K562 (cell line): ENCODE results near the gene PPL. TPM values are rescaled to one million over a fixed set of nuclear protein-coding genes. Genes with fewer than 3 reads are reported as not detected.
A peak's percentile ranks its signal among the peaks of the same experiment; 100 is the strongest.

Experiments used
- DACH1 ChIP-seq: fragments of 450-650 bp; IDR thresholded peaks from 2 replicates; pipeline ENCODE4 v1.6.1; 2018; ENCODE audit not compliant: partially characterized antibody
- HCFC1 ChIP-seq: IDR thresholded peaks from 2 replicates; pipeline ENCODE4 v1.6.1; 2012; ENCODE audit warnings: low read depth, low read length, improper control_type of control experiment
- NELFE ChIP-seq: IDR thresholded peaks from 2 replicates; pipeline ENCODE4 v1.6.1; 2011; ENCODE audit warnings: mild to moderate bottlenecking; ENCODE audit not compliant: insufficient read depth, insufficient read length
- PHB ChIP-seq: fragments of 250-450 bp; sonication (Bioruptor Pico); IDR thresholded peaks from 2 replicates; pipeline ENCODE4 v1.5.0; 2021
- RFX1 ChIP-seq: fragments of 450-650 bp; IDR thresholded peaks from 2 replicates; pipeline ENCODE4 v1.6.1; 2016; ENCODE audit warnings: mild to moderate bottlenecking, moderate library complexity
- SNIP1 ChIP-seq: fragments of 450-650 bp; IDR thresholded peaks from 2 replicates; pipeline ENCODE4 v1.7.1; 2017; ENCODE audit warnings: low read depth, mild to moderate bottlenecking
- SREBF2 ChIP-seq: sonication (generic); formaldehyde crosslinking; IDR thresholded peaks from 2 replicates; pipeline ENCODE4 v1.4.0; 2020; ENCODE audit warnings: mild to moderate bottlenecking, missing genetic modification reagents
- TARDBP ChIP-seq: fragments of 450-650 bp; IDR thresholded peaks from 2 replicates; pipeline ENCODE4 v1.6.1; 2016
- ZBTB17 ChIP-seq: fragments of 450-650 bp; formaldehyde crosslinking; IDR thresholded peaks from 2 replicates; pipeline ENCODE4 v1.4.0; 2020; ENCODE audit warnings: mild to moderate bottlenecking
- ZC3H4 ChIP-seq: sonication (generic); formaldehyde crosslinking; IDR thresholded peaks from 2 replicates; pipeline ENCODE4 v1.9.0; 2021; ENCODE audit warnings: missing genetic modification reagents, borderline replicate concordance
- ZNF24 ChIP-seq: fragments of 450-650 bp; IDR thresholded peaks from 2 replicates; pipeline ENCODE4 v1.6.1; 2016
- ZNF408 ChIP-seq: fragments of 250-450 bp; sonication (Bioruptor Pico); IDR thresholded peaks from 2 replicates; pipeline ENCODE4 v1.4.0; 2020; ENCODE audit warnings: low read depth, mild to moderate bottlenecking, moderate library complexity
- ZNF41 ChIP-seq: fragments of 250-450 bp; sonication (Bioruptor Pico); conservative IDR thresholded peaks from 2 replicates; pipeline ENCODE4 v1.4.0; 2020; ENCODE audit warnings: mild to moderate bottlenecking
- polyA plus RNA-seq, 8 experiments: library from polyadenylated mRNA; depleted of rRNA in 4 of 8; stranded (reverse) in 5 of 8; unstranded in 3 of 8; fragments of >200 nt; fragmentation: Nextera tagmentation in 2 of 8; fragmentation: Illumina TruSeq in 1 of 8; extraction: Ambion mirVana in 2 of 8; extraction: Trizol in 1 of 8; gene quantifications; 2 replicates each; pipeline versions ENCODE4 v1.2.1 to v1.2.3, GENCODE V29; 2011 to 2014; ENCODE audit warnings: inconsistent platforms in 1 of 8, missing spikeins in 1 of 8
- total RNA-seq, 7 experiments: library from RNA; depleted of rRNA in 6 of 7; stranded (reverse); fragments of >200 nt in 6 of 7; fragmentation: Illumina TruSeq in 2 of 7; extraction: Trizol in 2 of 7; gene quantifications; 2 replicates each; pipeline versions ENCODE4 v1.2.1 to v1.2.3, GENCODE V29; 2011 to 2021; ENCODE audit warnings: low replicate concordance in 1 of 7
- TF ChIP-seq, protein P1 (sequence below), 2 experiments: fragments of 450-650 bp in 1 of 2; sonication (generic) in 1 of 2; formaldehyde crosslinking in 1 of 2; IDR thresholded peaks; 2 replicates each; pipeline versions ENCODE4 v1.7.1 to v1.9.0; 2016 to 2022; ENCODE audit warnings: inconsistent platforms in 1 of 2, mild to moderate bottlenecking in 1 of 2, missing genetic modification reagents in 1 of 2
- TF ChIP-seq, protein P2 (sequence below), 3 experiments: IDR thresholded peaks in 2 of 3; conservative IDR thresholded peaks in 1 of 3; 2 replicates each; pipeline ENCODE4 v1.5.1; 2011 to 2012; ENCODE audit warnings: low read length in 3 of 3, mild to moderate bottlenecking in 3 of 3, control low read depth in 2 of 3, improper control_type of control experiment in 1 of 3, inconsistent platforms in 1 of 3, low read depth in 1 of 3, mixed read lengths in 1 of 3, moderate library complexity in 1 of 3; ENCODE audit not compliant: insufficient read depth in 2 of 3
- TF ChIP-seq, protein P3 (sequence below): fragments of 250-450 bp; sonication (Bioruptor Pico); IDR thresholded peaks from 2 replicates; pipeline ENCODE4 v1.4.0; 2020; ENCODE audit warnings: mild to moderate bottlenecking

Gene PPL
- total and polyA plus RNA-seq, 9 of the 15 experiments (the other 6 are each of a cell fraction or from before 2014, with no cell fraction given): 0.01 to 0.15 (median 0.07) TPM; not detected in 3

DNA sequence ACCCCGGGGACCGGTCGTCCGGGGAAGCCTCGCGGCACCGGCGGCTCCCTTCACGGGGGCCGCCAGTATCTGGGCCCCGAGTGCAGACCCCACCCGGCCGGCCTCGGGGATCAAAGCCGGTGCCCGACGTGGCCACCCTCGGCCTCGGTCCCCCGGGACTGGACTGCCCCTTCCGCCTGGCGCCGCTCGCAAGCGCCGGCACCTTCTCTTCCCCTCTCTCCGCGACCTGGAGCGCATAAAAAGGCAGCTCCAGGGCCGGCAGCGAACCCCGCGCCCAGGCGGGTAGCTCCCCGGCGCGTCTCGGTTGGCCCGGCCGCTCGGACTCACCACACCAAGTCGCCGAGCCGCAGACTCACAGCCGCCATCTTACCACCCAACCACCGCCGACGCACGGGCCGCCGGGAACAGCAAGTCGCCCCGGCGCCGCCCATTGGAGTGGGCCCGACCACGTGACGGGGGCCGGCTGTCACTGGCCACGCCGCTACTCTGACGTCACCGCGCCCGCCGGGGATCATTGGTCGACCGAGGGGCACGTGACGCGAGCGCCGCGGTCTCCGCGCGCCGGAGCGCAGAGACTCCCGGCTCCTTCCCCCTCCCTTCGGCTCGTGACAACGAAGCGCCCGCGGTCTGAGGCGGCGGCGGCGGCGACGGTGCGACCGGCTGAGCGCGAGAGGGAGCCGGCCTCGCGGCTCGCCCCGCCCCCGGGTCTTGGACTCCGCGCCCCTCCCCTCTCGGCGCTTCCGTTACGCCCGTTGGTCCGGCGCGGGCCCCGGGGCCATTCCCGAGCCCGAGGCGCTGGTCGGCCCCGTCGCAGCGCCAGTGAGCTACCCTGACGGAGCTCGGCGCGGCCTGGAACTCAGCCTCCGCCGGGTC, 89.8 kb downstream of the PPL start, which contains the start of the genes GLYR1 and UBN1 (continued):
- TF ChIP-seq, protein P1, sequence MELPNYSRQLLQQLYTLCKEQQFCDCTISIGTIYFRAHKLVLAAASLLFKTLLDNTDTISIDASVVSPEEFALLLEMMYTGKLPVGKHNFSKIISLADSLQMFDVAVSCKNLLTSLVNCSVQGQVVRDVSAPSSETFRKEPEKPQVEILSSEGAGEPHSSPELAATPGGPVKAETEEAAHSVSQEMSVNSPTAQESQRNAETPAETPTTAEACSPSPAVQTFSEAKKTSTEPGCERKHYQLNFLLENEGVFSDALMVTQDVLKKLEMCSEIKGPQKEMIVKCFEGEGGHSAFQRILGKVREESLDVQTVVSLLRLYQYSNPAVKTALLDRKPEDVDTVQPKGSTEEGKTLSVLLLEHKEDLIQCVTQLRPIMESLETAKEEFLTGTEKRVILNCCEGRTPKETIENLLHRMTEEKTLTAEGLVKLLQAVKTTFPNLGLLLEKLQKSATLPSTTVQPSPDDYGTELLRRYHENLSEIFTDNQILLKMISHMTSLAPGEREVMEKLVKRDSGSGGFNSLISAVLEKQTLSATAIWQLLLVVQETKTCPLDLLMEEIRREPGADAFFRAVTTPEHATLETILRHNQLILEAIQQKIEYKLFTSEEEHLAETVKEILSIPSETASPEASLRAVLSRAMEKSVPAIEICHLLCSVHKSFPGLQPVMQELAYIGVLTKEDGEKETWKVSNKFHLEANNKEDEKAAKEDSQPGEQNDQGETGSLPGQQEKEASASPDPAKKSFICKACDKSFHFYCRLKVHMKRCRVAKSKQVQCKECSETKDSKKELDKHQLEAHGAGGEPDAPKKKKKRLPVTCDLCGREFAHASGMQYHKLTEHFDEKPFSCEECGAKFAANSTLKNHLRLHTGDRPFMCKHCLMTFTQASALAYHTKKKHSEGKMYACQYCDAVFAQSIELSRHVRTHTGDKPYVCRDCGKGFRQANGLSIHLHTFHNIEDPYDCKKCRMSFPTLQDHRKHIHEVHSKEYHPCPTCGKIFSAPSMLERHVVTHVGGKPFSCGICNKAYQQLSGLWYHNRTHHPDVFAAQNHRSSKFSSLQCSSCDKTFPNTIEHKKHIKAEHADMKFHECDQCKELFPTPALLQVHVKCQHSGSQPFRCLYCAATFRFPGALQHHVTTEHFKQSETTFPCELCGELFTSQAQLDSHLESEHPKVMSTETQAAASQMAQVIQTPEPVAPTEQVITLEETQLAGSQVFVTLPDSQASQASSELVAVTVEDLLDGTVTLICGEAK (IDR thresholded peaks at IDR 0.05): no peak
- TF ChIP-seq, protein P1 (CRISPR knock-in tag; IDR thresholded peaks at IDR 0.05): no peak
- no peak for TF ChIP-seq ZNF24
- TF ChIP-seq, protein P2, sequence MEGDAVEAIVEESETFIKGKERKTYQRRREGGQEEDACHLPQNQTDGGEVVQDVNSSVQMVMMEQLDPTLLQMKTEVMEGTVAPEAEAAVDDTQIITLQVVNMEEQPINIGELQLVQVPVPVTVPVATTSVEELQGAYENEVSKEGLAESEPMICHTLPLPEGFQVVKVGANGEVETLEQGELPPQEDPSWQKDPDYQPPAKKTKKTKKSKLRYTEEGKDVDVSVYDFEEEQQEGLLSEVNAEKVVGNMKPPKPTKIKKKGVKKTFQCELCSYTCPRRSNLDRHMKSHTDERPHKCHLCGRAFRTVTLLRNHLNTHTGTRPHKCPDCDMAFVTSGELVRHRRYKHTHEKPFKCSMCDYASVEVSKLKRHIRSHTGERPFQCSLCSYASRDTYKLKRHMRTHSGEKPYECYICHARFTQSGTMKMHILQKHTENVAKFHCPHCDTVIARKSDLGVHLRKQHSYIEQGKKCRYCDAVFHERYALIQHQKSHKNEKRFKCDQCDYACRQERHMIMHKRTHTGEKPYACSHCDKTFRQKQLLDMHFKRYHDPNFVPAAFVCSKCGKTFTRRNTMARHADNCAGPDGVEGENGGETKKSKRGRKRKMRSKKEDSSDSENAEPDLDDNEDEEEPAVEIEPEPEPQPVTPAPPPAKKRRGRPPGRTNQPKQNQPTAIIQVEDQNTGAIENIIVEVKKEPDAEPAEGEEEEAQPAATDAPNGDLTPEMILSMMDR (IDR thresholded peaks at IDR 0.05 in 2 of 3, conservative IDR thresholded peaks at IDR 0.05 in 1 of 3; ENCODE audit: insufficient read depth in 2 of 3, low read depth in 1 of 3, low read length in 3 of 3): no peak
- TF ChIP-seq RFX1: no peak
- no peak for TF ChIP-seq ZC3H4
- TF ChIP-seq PHB: 0 out of 2 replicates have a peak, but pooled peaks have one; percentile 71
- TF ChIP-seq SNIP1: no peak
- TF ChIP-seq DACH1: no peak
- no peak for TF ChIP-seq NELFE
- peak; percentile 70 for TF ChIP-seq HCFC1
- TF ChIP-seq ZNF408: no peak
- no peak for TF ChIP-seq ZNF41 (CRISPR knock-in tag)
- no peak for TF ChIP-seq SREBF2
- TF ChIP-seq TARDBP: no peak
- TF ChIP-seq ZBTB17 (CRISPR knock-in tag): no peak; the same call in 1 of the 2 replicates
- TF ChIP-seq, protein P3, sequence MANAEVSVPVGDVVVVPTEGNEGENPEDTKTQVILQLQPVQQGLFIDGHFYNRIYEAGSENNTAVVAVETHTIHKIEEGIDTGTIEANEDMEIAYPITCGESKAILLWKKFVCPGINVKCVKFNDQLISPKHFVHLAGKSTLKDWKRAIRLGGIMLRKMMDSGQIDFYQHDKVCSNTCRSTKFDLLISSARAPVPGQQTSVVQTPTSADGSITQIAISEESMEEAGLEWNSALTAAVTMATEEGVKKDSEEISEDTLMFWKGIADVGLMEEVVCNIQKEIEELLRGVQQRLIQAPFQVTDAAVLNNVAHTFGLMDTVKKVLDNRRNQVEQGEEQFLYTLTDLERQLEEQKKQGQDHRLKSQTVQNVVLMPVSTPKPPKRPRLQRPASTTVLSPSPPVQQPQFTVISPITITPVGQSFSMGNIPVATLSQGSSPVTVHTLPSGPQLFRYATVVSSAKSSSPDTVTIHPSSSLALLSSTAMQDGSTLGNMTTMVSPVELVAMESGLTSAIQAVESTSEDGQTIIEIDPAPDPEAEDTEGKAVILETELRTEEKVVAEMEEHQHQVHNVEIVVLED (CRISPR knock-in tag): peak; percentile 92
